ENCODE results near the gene DDI2.

DDI2 gene

DNA sequence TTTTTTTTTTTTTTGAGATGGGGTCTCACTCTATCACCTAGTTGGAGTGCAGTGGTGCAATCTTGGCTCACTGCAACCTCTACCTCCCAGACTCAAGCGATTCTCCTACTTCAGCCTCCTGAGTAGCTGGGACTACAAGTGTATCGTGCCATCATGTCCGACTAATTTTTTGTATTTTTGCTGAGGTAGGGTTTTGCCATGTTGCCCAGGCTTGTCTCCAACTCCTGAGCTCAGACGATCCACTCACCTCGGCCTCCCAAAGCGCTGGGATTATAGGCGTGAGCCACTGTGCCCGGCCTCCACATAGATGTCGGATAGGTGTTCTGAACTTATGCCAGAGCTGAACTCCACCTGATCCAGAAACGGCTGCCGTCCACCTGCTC is 87.9 kb downstream of the DDI2 start:
- no peak for DNase-seq

DNA sequence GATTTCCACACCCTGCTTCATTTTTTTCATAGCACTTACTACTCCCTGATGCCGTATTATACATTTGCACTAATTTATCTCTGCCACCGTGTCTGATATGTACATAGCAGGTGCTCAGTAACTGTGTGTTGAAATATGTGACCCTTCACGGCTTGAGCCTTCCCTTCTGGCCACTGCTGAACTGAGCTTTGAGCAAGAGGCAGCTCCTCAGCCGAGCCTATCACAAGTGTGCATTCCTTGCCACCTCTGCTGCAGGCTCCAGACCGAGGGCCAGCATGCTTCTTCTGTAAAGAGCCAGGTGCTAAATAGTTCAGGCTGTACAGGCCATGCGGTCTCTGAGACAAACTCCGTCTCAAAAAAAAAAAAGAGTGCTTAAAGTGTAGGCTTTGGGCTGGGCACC is 89.5 kb downstream of the DDI2 start:
- DNase-seq: no peak

DNA sequence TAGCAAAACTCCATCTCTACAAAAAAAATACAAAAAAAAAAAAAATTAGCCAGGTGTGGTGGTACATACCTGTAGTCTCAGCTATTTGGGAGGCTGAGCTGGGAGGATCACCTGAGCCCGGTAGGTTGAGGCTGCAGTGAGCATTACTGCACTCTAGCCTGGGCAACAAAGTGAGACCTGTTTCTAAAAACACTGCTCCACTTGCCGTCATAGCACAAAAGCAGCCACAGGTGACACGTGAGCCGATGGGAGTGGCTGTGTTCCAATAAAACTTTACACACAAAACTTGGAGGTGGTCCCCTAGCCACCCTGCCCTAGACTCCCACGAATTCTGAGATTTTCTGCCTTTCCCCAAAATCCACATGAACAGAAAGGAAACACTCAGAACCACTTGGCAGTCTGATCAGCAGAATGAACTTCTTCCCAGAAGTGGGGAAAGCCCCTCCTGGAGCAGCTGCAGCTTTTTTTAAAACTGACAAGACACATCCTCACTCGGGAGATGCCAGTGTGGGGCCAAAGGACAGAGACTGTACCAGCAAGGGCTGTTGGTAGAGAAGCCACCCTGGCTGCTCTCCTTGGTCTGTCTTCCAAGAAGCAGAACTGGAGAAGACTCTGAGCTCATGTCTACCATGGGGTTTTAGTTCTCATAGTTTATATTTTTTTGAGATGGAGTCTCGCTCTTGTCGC is 90.1 kb downstream of the DDI2 start:
- no peak for DNase-seq

DNA sequence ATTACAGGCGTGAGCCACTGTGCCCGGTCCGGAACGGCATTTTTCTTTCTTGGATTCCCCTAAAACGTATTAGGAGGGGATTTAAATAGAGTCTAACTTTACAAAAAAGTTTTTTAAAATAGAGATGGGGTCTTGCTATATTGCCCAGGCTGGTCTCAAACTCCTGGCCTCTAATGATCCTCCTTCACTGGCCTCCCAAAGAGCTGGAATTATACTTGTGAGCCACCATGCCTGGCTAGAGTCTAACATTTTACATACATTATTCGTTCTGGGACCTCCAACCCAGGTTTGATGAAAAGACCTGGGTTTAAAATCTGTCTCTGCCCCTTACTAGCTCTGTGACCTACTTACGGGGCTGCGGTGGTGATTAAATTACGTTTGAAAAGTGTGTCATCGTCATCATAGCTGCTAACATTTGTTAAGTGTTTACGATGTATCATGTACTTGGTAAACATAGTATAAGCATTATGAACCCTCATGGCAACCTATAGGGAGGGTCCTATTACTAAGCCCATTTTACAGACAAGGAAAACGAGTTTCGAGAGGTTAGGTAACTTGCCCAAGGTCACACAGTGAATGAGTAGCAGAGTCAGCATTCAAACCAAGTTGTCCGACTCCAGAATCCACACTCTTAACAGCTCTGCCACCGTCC is 91.4 kb downstream of the DDI2 start:
- DNase-seq: no peak

DNA sequence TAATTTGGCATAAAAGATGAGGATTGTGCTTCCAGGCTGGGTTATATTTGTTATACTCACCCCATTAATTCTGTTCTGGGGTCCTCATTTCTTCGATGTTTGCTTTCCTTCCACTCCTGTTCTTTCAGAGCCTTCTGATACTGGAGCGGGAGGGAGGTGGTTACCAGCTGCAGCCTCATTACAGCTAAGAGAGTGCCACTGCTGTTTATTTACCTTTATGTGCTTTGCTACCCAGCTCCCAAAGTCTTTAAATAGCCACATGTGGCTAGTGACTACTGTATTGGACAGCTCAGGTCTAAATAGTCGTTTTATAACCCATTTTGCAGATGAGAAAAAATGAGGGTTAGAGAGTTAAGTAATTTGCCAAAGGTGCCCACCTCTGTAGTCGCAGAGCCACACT is 92.0 kb downstream of the DDI2 start:
- no peak for DNase-seq

DNA sequence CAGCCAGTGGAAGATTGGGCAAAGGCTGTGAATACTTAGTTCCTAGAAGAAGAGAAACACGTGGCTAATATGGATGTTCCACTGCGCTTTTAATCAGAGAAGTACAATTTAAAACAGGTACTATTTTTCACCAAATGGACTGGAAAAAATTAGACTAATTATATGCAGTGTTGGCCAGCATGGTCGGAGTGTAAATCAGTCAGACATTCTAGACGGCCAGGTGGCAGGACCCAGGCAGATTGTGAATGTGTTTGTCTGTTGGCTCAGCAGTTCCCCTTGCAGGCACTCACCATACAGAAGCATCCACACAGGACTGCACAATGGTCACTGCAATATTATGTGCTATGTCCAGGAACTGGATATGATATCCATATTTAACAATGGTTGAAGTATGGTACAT is 94.9 kb downstream of the DDI2 start:
- DNase-seq: no peak

DNA sequence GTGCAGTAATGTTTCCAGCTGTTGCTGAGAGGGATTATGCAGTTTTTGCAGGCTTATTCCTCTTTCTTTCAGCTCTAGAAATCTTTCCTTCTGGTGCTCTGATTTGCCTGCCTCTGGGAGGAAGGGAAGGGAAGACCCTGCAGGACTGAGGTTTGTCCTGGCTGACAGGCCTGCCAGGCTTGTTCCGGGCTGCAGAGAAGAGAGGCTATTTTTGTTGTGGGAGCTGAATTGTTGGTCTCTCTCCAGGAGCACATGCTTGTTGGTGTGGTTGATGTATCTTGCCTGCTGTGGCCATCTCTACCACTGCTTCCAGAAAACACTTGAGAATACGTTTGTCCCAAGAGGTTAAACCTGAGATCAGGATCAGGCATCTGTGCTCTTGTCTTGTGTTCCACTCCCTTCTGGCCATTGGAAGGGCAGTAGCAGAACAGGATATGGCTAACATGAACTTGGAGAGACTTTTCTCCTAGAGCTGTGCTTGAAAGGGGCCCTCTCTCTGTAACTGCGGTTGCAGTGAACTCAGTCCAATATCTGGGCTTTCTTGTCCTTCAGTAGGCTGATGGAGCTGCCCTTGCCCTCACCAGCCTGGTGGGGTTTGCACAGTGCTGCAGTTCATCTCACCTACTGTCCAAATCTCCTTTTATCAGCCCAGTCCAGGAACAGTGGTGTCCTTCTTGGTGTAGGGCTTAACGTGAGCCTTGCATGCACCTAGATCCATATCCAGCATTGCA is 97.3 kb downstream of the DDI2 start:
- DNase-seq: no peak

DNA sequence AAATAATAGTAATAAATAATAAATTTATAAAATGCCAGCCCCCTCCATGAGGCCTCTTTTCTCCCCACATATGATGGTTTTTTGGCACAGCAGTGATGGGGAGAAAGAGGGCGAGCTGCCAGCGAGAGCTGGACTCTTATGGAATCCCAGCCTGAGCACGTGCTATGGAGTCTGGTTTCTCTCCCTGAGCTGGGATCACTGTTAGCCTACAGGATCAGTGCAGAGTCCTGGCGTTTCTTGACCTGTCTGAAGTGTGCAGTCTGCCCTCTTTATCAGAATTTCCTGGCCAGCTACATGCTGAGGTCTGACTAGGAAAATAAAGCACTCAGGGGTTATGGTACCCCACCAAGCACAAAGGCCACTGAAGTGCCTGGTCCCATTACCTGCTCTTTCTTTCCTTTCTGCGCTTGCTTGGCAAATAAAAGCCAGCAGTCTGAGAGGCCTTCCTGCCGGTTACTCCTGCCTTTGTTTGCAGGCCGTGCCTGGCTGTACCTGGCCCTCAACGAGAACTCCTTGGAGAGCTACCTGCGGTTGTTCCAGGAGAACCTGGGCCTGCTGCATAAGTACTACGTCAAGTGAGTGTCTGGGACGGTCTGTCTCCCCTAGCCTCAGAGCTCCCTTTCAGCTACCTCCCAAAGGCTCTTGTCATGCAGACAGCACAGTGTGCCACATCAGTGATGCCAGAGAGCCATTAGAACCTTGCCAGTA is 100.3 kb downstream of the DDI2 start:
- no peak for DNase-seq

DNA sequence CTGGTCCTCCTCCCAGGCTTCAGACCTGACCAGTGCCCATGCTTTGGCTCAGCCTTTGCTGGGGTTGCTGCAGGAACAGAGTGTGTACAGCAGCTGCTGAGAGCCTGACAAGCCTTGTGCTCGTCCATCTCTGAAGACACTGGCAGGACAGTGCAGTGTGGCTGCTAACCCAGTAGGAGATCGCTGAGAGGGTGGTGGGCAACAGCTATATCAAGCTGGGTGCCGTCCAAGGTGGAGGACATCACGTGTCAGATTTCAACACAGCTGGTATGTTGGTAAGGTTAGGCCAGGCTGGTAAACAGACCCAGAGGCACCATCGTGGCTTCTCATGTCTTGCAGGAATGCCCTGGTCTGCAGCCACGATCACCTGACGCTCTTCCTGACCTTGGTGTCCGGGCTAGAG is 100.9 kb downstream of the DDI2 start:
- DNase-seq: no peak
